CD4-positive, alpha-beta memory T cell (primary cell): ENCODE data around the gene KIAA0753. TPM values are rescaled to one million over a fixed set of nuclear protein-coding genes. Genes with fewer than 3 reads are reported as not detected.

ENCODE experiments used
- CTCF ChIA-PET: fragments of 350-600 bp; sonication (Branson Sonifier 250); formaldehyde crosslinking; loops from one replicate; lab custom pipeline; 2021; ENCODE audit warnings: inconsistent platforms; ENCODE audit not compliant: partially characterized antibody; lab: Charles Lee
- POLR2A ChIA-PET: fragments of 350-600 bp; sonication (Branson Sonifier 250); formaldehyde crosslinking; loops from one replicate; lab custom pipeline; 2021; ENCODE audit not compliant: partially characterized antibody; lab: Charles Lee
- DNase-seq, 5 donors: peaks; one replicate each; pipeline versions ENCODE4 v3.0.0 to v3.0.0-alpha.2; 2020 to 2022; ENCODE audit warnings: mixed read lengths in 1 of 5
- H3K27ac ChIP-seq: one replicate; pipeline ENCODE4 v1.7.0; 2013; ENCODE audit warnings: low read depth, low read length
- H3K27me3 ChIP-seq: 2 replicates; pipeline ENCODE4 v1.7.0; 2013; ENCODE audit warnings: mild to moderate bottlenecking, low read length, moderate library complexity; ENCODE audit not compliant: insufficient read depth
- H3K36me3 ChIP-seq: 2 replicates; pipeline ENCODE4 v1.7.0; 2013; ENCODE audit warnings: mild to moderate bottlenecking, low read length, moderate library complexity; ENCODE audit not compliant: insufficient read depth
- H3K4me1 ChIP-seq: 2 replicates; pipeline ENCODE4 v1.7.0; 2013; ENCODE audit warnings: mild to moderate bottlenecking, low read length, moderate library complexity; ENCODE audit not compliant: insufficient read depth
- H3K4me3 ChIP-seq, 2 donors: one replicate each; pipeline ENCODE4 v1.7.0; 2013; ENCODE audit warnings: low read length in 2 of 2, mild to moderate bottlenecking in 1 of 2
- H3K9me3 ChIP-seq, 2 donors: one replicate each; pipeline ENCODE4 v1.7.0; 2013; ENCODE audit warnings: low read length in 2 of 2, control low read depth in 1 of 2; ENCODE audit not compliant: control insufficient read depth in 1 of 2
- H3K27ac Mint-ChIP-seq, 7 donors: one replicate each; pipeline ENCODE4 v1.8.0; 2020 to 2021; ENCODE audit warnings: mixed read lengths in 7 of 7, mild to moderate bottlenecking in 6 of 7, inconsistent platforms in 3 of 7, moderate library complexity in 3 of 7
- H3K27me3 Mint-ChIP-seq, 2 donors: one replicate each; pipeline ENCODE4 v1.8.0; 2020 to 2021; ENCODE audit warnings: mixed read lengths in 2 of 2
- H3K36me3 Mint-ChIP-seq, 2 donors: one replicate each; pipeline ENCODE4 v1.8.0; 2020 to 2021; ENCODE audit warnings: mixed read lengths in 2 of 2, inconsistent platforms in 1 of 2, mild to moderate bottlenecking in 1 of 2
- H3K4me1 Mint-ChIP-seq, 4 donors: one replicate each; pipeline ENCODE4 v1.8.0; 2020 to 2021; ENCODE audit warnings: mixed read lengths in 4 of 4, mild to moderate bottlenecking in 1 of 4
- H3K4me3 Mint-ChIP-seq, 8 donors: one replicate each; pipeline ENCODE4 v1.8.0; 2020 to 2021; ENCODE audit warnings: mixed read lengths in 8 of 8, mild to moderate bottlenecking in 7 of 8, moderate library complexity in 6 of 8, inconsistent platforms in 3 of 8
- H3K9me3 Mint-ChIP-seq, 8 donors: one replicate each; pipeline ENCODE4 v1.8.0; 2020 to 2021; ENCODE audit warnings: mixed read lengths in 8 of 8, mild to moderate bottlenecking in 5 of 8, inconsistent platforms in 3 of 8, moderate library complexity in 1 of 8
- intact Hi-C: fragments of 100-400 bp; cut with micrococcal nuclease; formaldehyde crosslinking; loops from one replicate; pipeline ENCODE4 v1.15.1; 2023
- polyA plus RNA-seq, 2 donors: library from polyadenylated mRNA; unstranded; fragments of 300-500 nt; fragmentation: Illumina TruSeq; gene quantifications; one replicate each; pipeline ENCODE4 v1.2.3, GENCODE V29; 2021
- total RNA-seq, 2 experiments: library from RNA; stranded (reverse); gene quantifications; one replicate each; pipeline ENCODE4 v1.2.3, GENCODE V29; 2021

The KIAA0753 gene
- total and polyA plus RNA-seq, 4 experiments from 2014 or later = 1.8 to 18.6 (median 9.5) TPM

DNA sequence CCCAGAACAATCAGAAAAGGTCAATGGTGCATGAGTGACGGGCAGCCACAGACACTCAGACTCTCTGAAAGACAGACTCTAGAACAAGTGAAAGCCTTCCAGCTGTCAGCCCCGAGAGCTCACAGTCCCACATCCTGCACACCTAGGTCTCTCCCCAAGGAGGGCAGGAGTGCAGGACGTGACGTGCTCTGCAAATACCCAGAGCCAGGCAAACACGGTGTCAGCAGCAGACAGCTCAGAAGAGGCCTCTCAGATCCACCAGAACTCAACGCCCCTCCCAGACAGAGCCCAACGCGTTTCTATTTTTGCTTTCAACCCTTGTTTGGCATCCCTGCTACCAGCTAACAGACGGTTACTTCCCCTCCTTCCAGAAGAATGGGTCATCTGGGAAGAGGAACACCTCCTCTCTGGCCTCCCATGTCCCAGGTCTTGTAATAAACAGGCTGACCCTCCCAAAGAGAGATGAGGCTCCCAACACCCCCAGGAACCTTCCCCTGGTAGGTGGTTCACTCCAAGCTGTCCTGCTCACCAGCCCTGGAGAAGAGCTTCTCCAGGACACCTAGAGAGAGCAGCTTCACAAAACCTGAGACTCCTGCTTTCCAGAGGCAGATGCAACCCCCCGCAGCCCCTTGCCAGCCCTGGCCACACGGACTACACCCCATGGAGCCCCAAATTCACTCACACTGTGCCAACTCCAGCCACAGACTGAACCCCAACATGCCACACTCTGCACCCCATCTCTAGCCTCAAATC, 91.8 kb downstream of the KIAA0753 start:
- peak overlapping the region in 3 of 8 donors; percentile 42 to 68 (median 45) for H3K4me3 Mint-ChIP-seq
- peak overlapping the region in 2 of 7 donors; percentile 53 to 66 for H3K27ac Mint-ChIP-seq
- Histone ChIP-seq H3K27ac (no peak overlapping the region), H3K27me3 (no peaks in the 10 kb centered on the region), H3K9me3 (no peaks in the 10 kb centered on the region), H3K4me3 (no peak overlapping the region), H3K36me3 (no peaks in the 10 kb centered on the region), H3K4me1 (peaks cover 10% of the 10 kb centered on the region)
- POLR2A ChIA-PET = no interaction called here
- peak in 2 of 5 donors; percentile 18 to 23 for DNase-seq
- H3K27me3 Mint-ChIP-seq = peaks cover 3 to 6% of the 10 kb centered on the region in 2 donors
- no peaks in the 10 kb centered on the region for H3K36me3 Mint-ChIP-seq
- H3K9me3 Mint-ChIP-seq = no peaks in the 10 kb centered on the region
- intact Hi-C loops = no loop called here
- peaks cover 8 to 12% (median 9%) of the 10 kb centered on the region in 4 donors for H3K4me1 Mint-ChIP-seq
- CTCF ChIA-PET = no interaction called here

DNA sequence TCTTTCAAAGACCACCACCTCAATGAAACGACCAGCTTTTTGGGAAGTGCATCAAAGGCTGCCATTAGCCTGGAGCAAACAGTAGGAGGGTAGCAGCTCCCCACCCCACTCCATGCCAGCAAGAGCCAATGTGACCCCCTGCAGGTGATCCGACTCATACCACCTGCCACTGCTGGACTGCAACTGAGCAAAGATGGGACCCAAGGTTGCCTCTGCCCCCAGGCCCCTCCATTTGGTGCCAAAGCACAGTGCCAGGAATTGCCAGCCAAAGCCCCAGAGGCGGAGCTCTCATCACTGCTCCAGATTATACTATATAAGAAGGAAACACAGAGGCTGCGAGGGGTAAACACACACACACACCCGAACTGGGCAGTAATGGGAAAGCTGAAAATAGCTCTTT, 92.5 kb downstream of the KIAA0753 start:
- peak overlapping the region in 3 of 8 donors; percentile 42 to 68 (median 43) for H3K4me3 Mint-ChIP-seq
- CTCF ChIA-PET = no interaction called here
- POLR2A ChIA-PET = no interaction called here
- H3K27ac Mint-ChIP-seq = no peak overlapping the region
- Histone ChIP-seq H3K4me1 (peaks cover 10% of the 10 kb centered on the region), H3K27ac (no peak overlapping the region), H3K9me3 (no peaks in the 10 kb centered on the region), H3K4me3 (no peak overlapping the region), H3K36me3 (no peaks in the 10 kb centered on the region), H3K27me3 (no peaks in the 10 kb centered on the region)
- no peaks in the 10 kb centered on the region for H3K36me3 Mint-ChIP-seq
- no peaks in the 10 kb centered on the region for H3K9me3 Mint-ChIP-seq
- peaks cover 8 to 12% (median 9%) of the 10 kb centered on the region in 4 donors for H3K4me1 Mint-ChIP-seq
- DNase-seq = no peak
- intact Hi-C loops = no loop called here
- peaks cover 0 to 2% of the 10 kb centered on the region in 2 donors for H3K27me3 Mint-ChIP-seq

DNA sequence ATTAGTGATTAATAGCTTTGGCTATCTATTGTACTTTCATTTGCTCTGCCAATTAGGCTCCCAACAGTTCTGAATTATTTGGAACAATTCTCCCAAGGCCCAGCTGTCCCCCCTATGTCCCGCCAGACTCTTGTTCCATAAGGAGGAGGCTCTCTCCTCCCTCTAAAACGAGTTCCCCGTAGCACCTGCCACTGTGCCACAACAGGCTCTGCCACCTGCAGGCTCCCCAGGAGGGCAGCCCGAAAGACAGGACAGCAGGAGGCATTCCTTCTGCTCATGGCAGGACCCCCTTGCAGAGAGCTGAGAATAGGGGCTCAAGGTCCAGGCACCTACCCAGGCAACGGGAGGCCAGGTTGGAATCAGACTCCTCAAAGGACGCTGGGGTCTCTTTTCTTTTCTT, 93.2 kb downstream of the KIAA0753 start:
- no peaks in the 10 kb centered on the region for H3K36me3 ChIP-seq
- H3K27me3 Mint-ChIP-seq = peaks cover 0 to under 1% of the 10 kb centered on the region in 2 donors
- no peak overlapping the region for H3K27ac Mint-ChIP-seq
- H3K4me3 Mint-ChIP-seq = no peak overlapping the region
- no peaks in the 10 kb centered on the region for H3K27me3 ChIP-seq
- intact Hi-C loops = no loop called here
- no peak for DNase-seq
- H3K4me1 Mint-ChIP-seq = peaks cover 8 to 12% (median 9%) of the 10 kb centered on the region in 4 donors
- H3K27ac ChIP-seq = no peak overlapping the region
- H3K9me3 Mint-ChIP-seq = no peaks in the 10 kb centered on the region
- H3K4me1 ChIP-seq = peaks cover 10% of the 10 kb centered on the region
- no peaks in the 10 kb centered on the region for H3K36me3 Mint-ChIP-seq
- ChIA-PET POLR2A (no interaction called here), CTCF (no interaction called here)
- H3K4me3 ChIP-seq = no peak overlapping the region
- no peaks in the 10 kb centered on the region for H3K9me3 ChIP-seq

DNA sequence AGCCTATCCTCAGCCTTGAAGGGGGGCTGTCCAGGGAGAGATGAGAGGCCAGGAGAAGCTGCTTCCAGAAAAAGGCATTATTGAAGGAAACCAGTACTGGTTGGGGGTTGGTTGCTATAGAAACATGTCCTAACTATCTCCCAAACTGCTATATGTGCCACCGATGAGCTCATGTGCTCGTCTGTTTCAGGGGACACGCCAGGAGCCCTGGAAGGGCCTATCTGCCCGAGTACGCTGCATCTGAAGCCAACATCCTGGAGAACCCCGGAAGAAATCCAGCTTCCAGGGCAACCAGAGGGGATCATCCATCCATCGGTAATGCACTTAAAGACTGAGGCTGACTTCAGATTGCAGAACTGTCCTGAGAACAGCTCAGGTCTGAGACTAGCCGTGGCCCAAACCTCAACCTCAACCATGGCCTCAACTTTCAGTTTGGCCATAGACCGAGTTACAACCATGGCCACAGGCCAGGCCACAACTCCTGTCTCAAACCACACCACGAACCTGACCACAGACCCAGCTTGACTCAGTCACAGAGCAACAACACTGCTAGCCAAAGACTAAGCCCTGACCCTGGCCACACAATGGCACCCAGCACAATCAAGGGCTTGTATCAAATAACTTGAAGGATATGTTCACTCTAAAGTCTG, 94.3 kb downstream of the KIAA0753 start:
- no peaks in the 10 kb centered on the region for H3K9me3 Mint-ChIP-seq
- H3K9me3 ChIP-seq = no peaks in the 10 kb centered on the region
- H3K27ac Mint-ChIP-seq = no peak overlapping the region
- peaks cover 8 to 12% (median 9%) of the 10 kb centered on the region in 4 donors for H3K4me1 Mint-ChIP-seq
- H3K27ac ChIP-seq = no peak overlapping the region
- no peaks in the 10 kb centered on the region for H3K27me3 ChIP-seq
- H3K4me3 Mint-ChIP-seq = no peak overlapping the region
- H3K27me3 Mint-ChIP-seq = peaks cover 0 to 1% of the 10 kb centered on the region in 2 donors
- peaks cover 10% of the 10 kb centered on the region for H3K4me1 ChIP-seq
- H3K36me3 Mint-ChIP-seq = no peaks in the 10 kb centered on the region
- no peaks in the 10 kb centered on the region for H3K36me3 ChIP-seq
- ChIA-PET CTCF (no interaction called here), POLR2A (no interaction called here)
- H3K4me3 ChIP-seq = no peak overlapping the region
- DNase-seq = no peak
- intact Hi-C loops = no loop called here

DNA sequence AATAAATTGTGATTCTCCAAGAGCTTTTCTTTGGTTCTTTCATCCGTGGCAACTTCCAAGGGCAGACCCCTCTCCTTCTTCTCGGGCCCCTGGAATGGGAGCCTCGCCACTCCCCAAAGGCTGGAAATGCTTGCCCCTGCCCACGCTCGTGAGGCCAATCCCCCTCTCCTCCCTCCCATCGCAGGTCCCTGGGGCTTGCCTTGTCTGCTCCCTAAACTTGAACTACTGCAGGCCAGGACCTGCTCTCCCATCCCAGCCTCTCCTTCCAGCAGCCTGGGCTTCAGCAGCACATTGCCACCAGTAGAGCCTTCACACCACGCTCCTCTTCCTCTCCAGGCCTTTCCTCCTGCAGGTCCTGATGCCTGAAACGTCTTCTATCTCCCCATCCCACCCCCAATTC, 95.2 kb downstream of the KIAA0753 start:
- POLR2A ChIA-PET = no interaction called here
- H3K27ac Mint-ChIP-seq = peak overlapping the region in 2 of 7 donors; percentile 27 to 53
- intact Hi-C loops = no loop called here
- H3K4me1 ChIP-seq = peaks cover 10% of the 10 kb centered on the region
- H3K27me3 Mint-ChIP-seq = peaks cover 0 to 1% of the 10 kb centered on the region in 2 donors
- H3K36me3 ChIP-seq = no peaks in the 10 kb centered on the region
- H3K9me3 Mint-ChIP-seq = no peaks in the 10 kb centered on the region
- no peaks in the 10 kb centered on the region for H3K36me3 Mint-ChIP-seq
- no peak overlapping the region for H3K4me3 Mint-ChIP-seq
- no peak overlapping the region for H3K27ac ChIP-seq
- H3K27me3 ChIP-seq = no peaks in the 10 kb centered on the region
- H3K9me3 ChIP-seq = no peaks in the 10 kb centered on the region
- H3K4me3 ChIP-seq = no peak overlapping the region
- DNase-seq = no peak
- peaks cover 8 to 12% (median 9%) of the 10 kb centered on the region in 4 donors for H3K4me1 Mint-ChIP-seq
- CTCF ChIA-PET = no interaction called here

DNA sequence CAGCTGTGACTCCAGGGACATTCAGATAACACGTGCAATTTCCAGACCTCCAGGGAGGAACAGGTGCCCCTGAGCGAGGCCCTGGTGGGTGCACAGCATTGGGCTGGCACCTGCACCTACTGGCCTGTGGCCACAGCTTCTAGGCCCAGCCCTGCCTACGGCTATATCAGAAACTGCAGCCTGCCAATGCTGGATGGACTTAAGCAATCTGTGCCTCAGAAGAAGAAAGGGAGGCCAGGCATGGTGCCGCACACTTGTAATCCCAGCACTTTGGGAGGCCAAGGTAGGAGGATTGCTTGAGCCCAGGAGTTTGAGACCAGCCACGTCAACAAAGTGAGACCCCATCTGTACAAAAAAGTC, 96.5 kb downstream of the KIAA0753 start:
- H3K4me1 Mint-ChIP-seq = peaks cover 6 to 10% (median 9%) of the 10 kb centered on the region in 4 donors
- no peaks in the 10 kb centered on the region for H3K27me3 ChIP-seq
- H3K27ac Mint-ChIP-seq = peak overlapping the region in 1 of 7 donors; percentile 17
- H3K4me1 ChIP-seq = peaks cover 10% of the 10 kb centered on the region
- CTCF ChIA-PET = no interaction called here
- peaks cover 0 to under 1% of the 10 kb centered on the region in 2 donors for H3K36me3 Mint-ChIP-seq
- DNase-seq = no peak
- POLR2A ChIA-PET = no interaction called here
- H3K27ac ChIP-seq = no peak overlapping the region
- H3K9me3 Mint-ChIP-seq = peaks cover 0 to 4% (median 2%) of the 10 kb centered on the region in 8 donors
- H3K4me3 ChIP-seq = no peak overlapping the region
- intact Hi-C loops = no loop called here
- no peaks in the 10 kb centered on the region for H3K9me3 ChIP-seq
- peaks cover 0 to 3% of the 10 kb centered on the region in 2 donors for H3K27me3 Mint-ChIP-seq
- H3K36me3 ChIP-seq = no peaks in the 10 kb centered on the region
- H3K4me3 Mint-ChIP-seq = no peak overlapping the region

DNA sequence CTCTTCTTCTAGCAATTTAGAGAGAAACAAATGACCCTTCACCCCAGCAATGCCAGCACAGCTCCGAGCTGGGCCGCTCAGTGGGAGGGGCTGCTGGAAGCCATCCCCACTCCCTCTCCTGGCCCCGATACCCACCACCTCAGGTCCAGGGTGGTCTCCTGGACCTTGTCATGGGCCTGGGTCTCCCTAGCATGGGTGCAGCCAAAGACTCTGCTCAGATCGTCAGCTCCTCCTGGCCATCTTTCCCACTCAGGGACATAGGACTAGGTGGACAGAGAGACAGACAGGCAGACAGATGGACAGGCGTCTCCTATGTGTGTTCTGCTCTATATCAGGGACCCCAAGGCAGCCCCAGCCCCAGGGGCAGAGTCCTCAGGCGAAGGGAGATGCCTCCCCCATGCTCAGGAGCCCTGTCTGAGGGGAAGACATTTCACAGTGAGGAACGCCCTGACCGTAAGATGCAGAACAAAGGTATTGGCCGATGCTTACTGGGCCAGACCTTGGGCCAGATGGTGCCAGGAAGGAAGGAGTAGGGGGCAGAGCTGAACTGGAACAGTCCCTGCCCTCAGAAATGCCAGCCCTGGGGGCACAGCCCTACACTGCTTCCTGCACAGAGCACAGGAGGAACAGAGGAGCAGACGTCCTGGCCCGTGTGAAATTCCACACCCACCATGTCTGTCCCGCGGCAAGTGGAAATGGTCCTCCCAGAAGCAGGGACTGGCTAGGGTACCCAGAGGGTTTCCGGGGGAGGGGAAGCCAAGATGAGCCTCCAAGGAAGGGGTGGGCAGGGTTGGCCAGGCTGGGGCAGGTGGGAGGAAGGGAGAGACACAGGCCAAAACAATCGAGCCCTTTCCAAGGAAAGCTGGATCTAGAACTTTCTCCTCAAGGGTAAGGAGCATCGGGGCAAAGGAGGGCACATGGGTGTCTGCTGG, 97.2 kb downstream of the KIAA0753 start:
- H3K27me3 ChIP-seq = no peaks in the 10 kb centered on the region
- H3K36me3 ChIP-seq = no peaks in the 10 kb centered on the region
- no peak overlapping the region for H3K27ac ChIP-seq
- Mint-ChIP-seq H3K36me3 (peaks cover 0 to 6% of the 10 kb centered on the region in 2 donors), H3K9me3 (peaks cover 0 to 7% (median 3%) of the 10 kb centered on the region in 8 donors), H3K27me3 (peaks cover 0 to 4% of the 10 kb centered on the region in 2 donors), H3K4me1 (peaks cover 2 to 3% (median 3%) of the 10 kb centered on the region in 4 donors), H3K4me3 (no peak overlapping the region), H3K27ac (no peak overlapping the region)
- no peak for DNase-seq
- intact Hi-C loops = no loop called here
- ChIA-PET POLR2A (no interaction called here), CTCF (no interaction called here)
- H3K4me1 ChIP-seq = peaks cover 4% of the 10 kb centered on the region
- no peak overlapping the region for H3K4me3 ChIP-seq
- no peaks in the 10 kb centered on the region for H3K9me3 ChIP-seq
